ENCODE results near the gene BUB1.
"Not testable (repeated sequence)": the region's sequence is repeated elsewhere in the genome, so short reads cannot be mapped to it uniquely, and the experiment has no call there.

GRCh38 chr2:110695146-110695898 lies 17.5 kb upstream of the BUB1 start:
- TF ChIP-seq CTCF, POLR2A, EP300 (IDR thresholded peaks at IDR 0.05): not testable (repeated sequence)

Data from ovary (tissue), 3 donors.